Naive thymus-derived CD8-positive, alpha-beta T cell (primary cell): ENCODE results near the gene ZMIZ1. TPM values are rescaled to one million over a fixed set of nuclear protein-coding genes. Genes with fewer than 3 reads are reported as not detected.

Experiments used
- ATAC-seq, 2 donors: fragments of 150-1000 bp; cut with Tn5 transposase in 1 of 2; sonication (Bioruptor Pico), chemical (Tn5 transposase) in 1 of 2; 1 replicate in 1 of 2; 2 replicates in 1 of 2; pipeline ENCODE4 v1.10.0; 2021; ENCODE audit warnings: mild to moderate bottlenecking in 2 of 2, moderate library complexity in 2 of 2
- POLR2A ChIA-PET: fragments of 350-600 bp; sonication (Branson Sonifier 250); formaldehyde crosslinking; loops from one replicate; lab custom pipeline; 2021; ENCODE audit warnings: antibody characterized with exemption; lab: Charles Lee
- DNase-seq, 10 donors: peaks; one replicate each; pipeline versions ENCODE4 v3.0.0 to v3.0.0-alpha.2; 2020 to 2022
- H3K27ac Mint-ChIP-seq, 10 donors: one replicate each; pipeline ENCODE4 v1.8.0; 2020 to 2022; ENCODE audit warnings: mild to moderate bottlenecking in 10 of 10, mixed read lengths in 10 of 10, moderate library complexity in 4 of 10, inconsistent platforms in 1 of 10
- H3K27me3 Mint-ChIP-seq, 5 donors: one replicate each; pipeline ENCODE4 v1.8.0; 2021 to 2022; ENCODE audit warnings: mixed read lengths in 5 of 5
- H3K36me3 Mint-ChIP-seq, 3 donors: one replicate each; pipeline ENCODE4 v1.8.0; 2020 to 2022; ENCODE audit warnings: mixed read lengths in 3 of 3, mild to moderate bottlenecking in 2 of 3, inconsistent platforms in 1 of 3
- H3K4me1 Mint-ChIP-seq, 4 donors: one replicate each; pipeline ENCODE4 v1.8.0; 2021 to 2022; ENCODE audit warnings: mixed read lengths in 4 of 4
- H3K4me3 Mint-ChIP-seq, 10 donors: one replicate each; pipeline ENCODE4 v1.8.0; 2020 to 2022; ENCODE audit warnings: mild to moderate bottlenecking in 10 of 10, mixed read lengths in 10 of 10, moderate library complexity in 6 of 10, inconsistent platforms in 1 of 10
- H3K9me3 Mint-ChIP-seq, 9 donors: one replicate each; pipeline ENCODE4 v1.8.0; 2020 to 2022; ENCODE audit warnings: mixed read lengths in 9 of 9, mild to moderate bottlenecking in 3 of 9, inconsistent platforms in 1 of 9, moderate library complexity in 1 of 9
- polyA plus RNA-seq, 3 donors: library from polyadenylated mRNA; unstranded; fragments of 300-500 nt; fragmentation: Illumina TruSeq; gene quantifications; one replicate each; pipeline ENCODE4 v1.2.3, GENCODE V29; 2021
- total RNA-seq, 8 experiments: library from RNA in 2 of 8; stranded (reverse) in 2 of 8; gene quantifications; one replicate each; pipeline ENCODE4 v1.2.3 and lab custom pipeline; 2021 to 2026

Gene ZMIZ1
- total and polyA plus RNA-seq, 5 experiments from 2014 or later: 1.4 to 11.6 (median 2.7) TPM

DNA sequence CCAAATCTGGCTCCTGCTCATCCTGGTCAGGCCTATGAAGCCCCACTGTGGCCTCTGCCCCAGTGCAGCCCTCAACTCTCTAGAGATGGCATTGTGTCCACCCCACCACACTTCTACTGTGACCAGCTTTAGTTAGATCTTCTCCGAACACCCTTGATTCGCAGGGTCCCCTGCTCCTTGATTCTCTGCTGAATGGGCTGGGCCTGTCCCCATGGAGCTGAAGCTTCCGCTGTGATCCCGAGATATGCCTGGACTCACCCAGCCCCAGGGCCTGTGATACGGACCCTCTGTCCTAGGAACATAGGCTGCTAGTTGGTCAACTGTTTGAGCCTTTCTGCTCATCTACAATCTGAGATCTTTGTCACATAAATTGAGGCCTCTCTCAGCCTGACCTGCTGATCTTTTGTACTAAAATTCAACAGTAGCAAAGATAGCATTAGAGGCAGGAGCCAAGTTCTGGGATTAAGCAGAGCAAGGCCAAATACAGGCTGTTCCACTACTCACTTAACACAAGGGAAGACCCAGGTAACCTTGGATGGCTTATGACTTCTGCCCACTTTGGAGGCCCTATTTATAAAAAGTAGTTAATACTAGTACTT, 272.0 kb downstream of the ZMIZ1 start:
- H3K27ac Mint-ChIP-seq: peak overlapping the region in 4 of 10 donors; percentile 11 to 37 (median 16)
- DNase-seq (no peak), ATAC-seq (no peak)
- H3K9me3 Mint-ChIP-seq: no peaks in the 10 kb centered on the region
- POLR2A ChIA-PET: interaction anchor here (1.1 kb wide), 1 partner anchor 75 kb away, joined by 3 read pairs; no protein-coding TSS in a partner anchor
- peaks cover 0 to 14% (median 3%) of the 10 kb centered on the region in 4 donors for H3K4me1 Mint-ChIP-seq
- H3K27me3 Mint-ChIP-seq: no peaks in the 10 kb centered on the region
- H3K36me3 Mint-ChIP-seq: no peaks in the 10 kb centered on the region
- no peak overlapping the region for H3K4me3 Mint-ChIP-seq

GRCh38 chr10:79342295-79342761, 273.6 kb downstream of the ZMIZ1 start:
- Mint-ChIP-seq H3K27ac (peak overlapping the region in 2 of 10 donors; percentile 17 to 21), H3K9me3 (no peaks in the 10 kb centered on the region), H3K4me3 (no peak overlapping the region), H3K27me3 (no peaks in the 10 kb centered on the region), H3K36me3 (no peaks in the 10 kb centered on the region), H3K4me1 (peaks cover 0 to 12% (median 6%) of the 10 kb centered on the region in 4 donors)
- POLR2A ChIA-PET: interaction anchor here (6.4 kb wide), 1 partner anchor 20 kb away, joined by 41 read pairs; no protein-coding TSS in a partner anchor
- no peak for ATAC-seq
- DNase-seq: no peak

DNA sequence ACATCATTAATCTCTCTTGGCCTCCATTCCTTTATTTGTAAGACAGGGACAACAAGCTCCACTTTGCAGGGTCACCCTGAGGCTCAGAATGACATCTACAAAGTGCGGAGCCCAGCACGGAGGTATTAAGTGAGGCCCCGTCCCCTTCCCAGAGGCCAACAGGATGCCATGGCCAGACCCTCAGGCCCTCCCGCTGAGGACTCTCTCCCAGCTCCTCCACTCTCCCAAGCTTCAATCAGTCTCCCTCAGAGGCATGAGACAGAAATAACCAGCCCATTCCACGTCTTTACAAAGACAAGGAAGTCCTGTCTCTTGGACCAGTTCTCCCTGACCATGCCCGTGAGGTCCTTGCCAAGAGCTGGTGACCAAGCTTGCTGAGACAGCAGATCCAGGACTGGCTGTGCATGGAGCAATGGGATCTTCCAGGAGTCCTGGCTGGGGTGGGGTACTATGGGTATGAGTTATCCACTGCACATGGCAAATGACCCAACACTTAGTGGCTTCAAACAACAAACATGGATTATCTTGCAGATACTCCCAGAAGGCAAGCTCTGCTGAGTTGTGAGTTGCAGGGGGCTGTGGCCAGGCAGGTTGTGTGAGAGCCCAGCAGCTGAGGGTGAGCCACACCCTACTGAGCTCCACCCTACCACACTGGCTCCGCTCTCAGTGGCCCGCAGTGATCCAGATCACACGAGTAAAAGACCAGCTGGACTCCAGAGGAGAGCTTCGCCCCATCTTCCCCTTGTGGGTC, 274.2 kb downstream of the ZMIZ1 start:
- POLR2A ChIA-PET: interaction anchor here (6.4 kb wide), 1 partner anchor 21 kb away, joined by 41 read pairs; no protein-coding TSS in a partner anchor
- peaks cover 2 to 12% (median 6%) of the 10 kb centered on the region in 4 donors for H3K4me1 Mint-ChIP-seq
- H3K27ac Mint-ChIP-seq: no peak overlapping the region
- H3K36me3 Mint-ChIP-seq: no peaks in the 10 kb centered on the region
- no peaks in the 10 kb centered on the region for H3K27me3 Mint-ChIP-seq
- no peaks in the 10 kb centered on the region for H3K9me3 Mint-ChIP-seq
- H3K4me3 Mint-ChIP-seq: no peak overlapping the region
- DNase-seq: no peak
- ATAC-seq: no peak

GRCh38 chr10:79344502-79345195, 275.9 kb downstream of the ZMIZ1 start:
- no peak for DNase-seq
- peak overlapping the region in 4 of 10 donors; percentile 11 to 51 (median 28) for H3K27ac Mint-ChIP-seq

GRCh38 chr10:79345241-79346011, 276.7 kb downstream of the ZMIZ1 start:
- POLR2A ChIA-PET: interaction anchor here (0.8 to 6.4 kb wide), 3 partner anchors 14 to 103 kb away, joined by 4 to 41 read pairs (median 12); no protein-coding TSS in a partner anchor
- Mint-ChIP-seq H3K27me3 (no peaks in the 10 kb centered on the region), H3K4me3 (no peak overlapping the region), H3K4me1 (peaks cover 16 to 28% (median 24%) of the 10 kb centered on the region in 4 donors), H3K9me3 (no peaks in the 10 kb centered on the region), H3K36me3 (peaks cover 0 to 11% (median 7%) of the 10 kb centered on the region in 3 donors), H3K27ac (peak overlapping the region in 3 of 10 donors; percentile 11 to 43 (median 12))
- DNase-seq: no peak
- ATAC-seq: no peak

More at GRCh38 chr10:79344502-79345195, 275.9 kb downstream of the ZMIZ1 start:
- Mint-ChIP-seq H3K4me3 (no peak overlapping the region), H3K4me1 (peaks cover 16 to 28% (median 19%) of the 10 kb centered on the region in 4 donors), H3K27me3 (no peaks in the 10 kb centered on the region), H3K9me3 (no peaks in the 10 kb centered on the region), H3K36me3 (peaks cover 0 to 3% (median 2%) of the 10 kb centered on the region in 3 donors)
- POLR2A ChIA-PET: interaction anchor here (0.6 to 6.4 kb wide), 3 partner anchors 13 to 22 kb away, joined by 3 to 41 read pairs (median 4); no protein-coding TSS in a partner anchor
- no peak for ATAC-seq

DNA sequence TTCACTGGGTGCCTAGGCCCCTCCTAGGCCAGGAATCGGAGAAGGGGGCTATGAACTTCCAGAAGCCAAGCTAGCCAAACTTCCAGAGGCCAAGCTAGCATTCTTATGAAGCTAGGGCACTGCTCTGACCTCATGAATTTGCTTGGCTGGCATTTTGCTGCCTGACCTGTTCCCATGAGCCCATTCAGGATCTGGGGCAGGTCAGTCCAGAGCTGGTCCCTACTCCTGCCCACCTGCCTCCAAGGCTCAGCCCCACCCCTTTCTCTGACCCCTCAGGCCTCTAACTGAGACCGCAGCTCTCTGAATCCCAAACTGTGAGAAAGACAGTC, 277.2 kb downstream of the ZMIZ1 start:
- H3K36me3 Mint-ChIP-seq: peaks cover 0 to 16% (median 7%) of the 10 kb centered on the region in 3 donors
- peaks cover 13 to 28% (median 24%) of the 10 kb centered on the region in 4 donors for H3K4me1 Mint-ChIP-seq
- no peak for DNase-seq
- peak overlapping the region in 4 of 10 donors; percentile 18 to 48 (median 39) for H3K4me3 Mint-ChIP-seq
- no peak for ATAC-seq
- H3K9me3 Mint-ChIP-seq: no peaks in the 10 kb centered on the region
- H3K27ac Mint-ChIP-seq: peak overlapping the region in 2 of 10 donors; percentile 61 to 78
- no peaks in the 10 kb centered on the region for H3K27me3 Mint-ChIP-seq
- POLR2A ChIA-PET: interaction anchor here (3.2 to 6.4 kb wide), 2 partner anchors 24 to 104 kb away, joined by 12 to 41 read pairs; no protein-coding TSS in a partner anchor

GRCh38 chr10:79346388-79347225, 277.8 kb downstream of the ZMIZ1 start:
- POLR2A ChIA-PET: interaction anchor here (0.9 to 6.4 kb wide), 4 partner anchors 11 to 104 kb away, joined by 3 to 41 read pairs (median 11); no protein-coding TSS in a partner anchor
- Mint-ChIP-seq H3K9me3 (no peaks in the 10 kb centered on the region), H3K36me3 (peaks cover 0 to 17% (median 8%) of the 10 kb centered on the region in 3 donors), H3K27ac (peak overlapping the region in 3 of 10 donors; percentile 34 to 78 (median 61)), H3K4me1 (peaks cover 13 to 28% (median 25%) of the 10 kb centered on the region in 4 donors), H3K27me3 (no peaks in the 10 kb centered on the region), H3K4me3 (peak overlapping the region in 8 of 10 donors; percentile 8 to 85 (median 44))
- DNase-seq (peak in 3 of 10 donors; percentile 14 to 22 (median 19)), ATAC-seq (peak in 1 of 2 donors; percentile 31)

- DNase-seq (peak; percentile 82 to 93 (median 88)), ATAC-seq (peak; percentile 89 to 91)
- Mint-ChIP-seq H3K4me3 (peak within 1 kb of the TSS; percentile 73 to 90 (median 82)), H3K27ac (peak within 1 kb of the TSS; percentile 66 to 92 (median 89)), H3K27me3 (no peaks in the 10 kb centered on the region), H3K36me3 (peaks cover 0 to 25% (median 12%) of the 10 kb centered on the region in 3 donors), H3K4me1 (peaks cover 13 to 28% (median 25%) of the 10 kb centered on the region in 4 donors), H3K9me3 (no peaks in the 10 kb centered on the region)
- POLR2A ChIA-PET: interaction anchor here (0.9 to 6.4 kb wide), 6 partner anchors 11 to 105 kb away, joined by 3 to 41 read pairs (median 8); partner anchors contain the start of gene ZCCHC24
These were observed 278.6 kb downstream of the ZMIZ1 start, which contains the start of gene PPIF for GRCh38 chr10:79347226-79347893. Gene PPIF (plus strand): TSS chr10:79347469. CDS start chr10:79347549, 80 bp downstream.

DNA sequence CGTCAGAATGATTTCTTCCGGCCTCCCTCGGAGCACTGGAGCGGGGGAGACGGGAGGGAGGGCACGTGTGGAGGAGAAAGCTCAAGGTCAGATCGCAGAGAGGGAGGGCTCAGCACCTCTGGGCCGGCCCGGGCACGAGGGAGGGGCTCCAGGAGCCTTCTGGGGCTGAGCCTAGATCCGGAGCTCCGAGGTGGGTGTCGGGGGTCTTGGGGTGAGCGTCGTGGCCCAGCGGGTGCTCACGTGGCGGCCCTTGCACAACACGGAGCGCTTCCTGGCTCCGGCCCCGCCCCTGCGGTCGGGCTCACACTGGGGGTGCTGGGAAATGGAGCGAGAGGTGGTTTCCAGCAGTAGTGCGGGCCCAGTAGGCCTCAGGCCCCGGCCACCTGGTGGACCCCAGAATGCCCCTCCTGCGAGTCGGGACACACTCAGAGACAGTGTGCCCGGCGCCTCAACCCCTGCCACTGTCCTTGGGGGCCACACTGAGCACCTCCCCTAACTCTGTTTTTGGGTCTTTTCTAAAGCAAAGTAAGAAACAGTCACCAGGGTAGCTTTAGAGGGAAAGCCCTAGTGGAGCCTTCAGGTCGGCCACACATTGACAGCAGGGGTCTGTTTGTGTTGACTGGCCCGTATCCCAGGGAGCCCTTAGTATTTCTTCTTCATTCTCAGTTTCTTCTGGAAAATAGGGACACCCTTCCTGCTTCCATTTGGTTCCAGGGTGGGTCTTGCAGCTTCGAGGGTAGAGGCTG, 279.3 kb downstream of the ZMIZ1 start:
- Mint-ChIP-seq H3K27me3 (no peaks in the 10 kb centered on the region), H3K9me3 (no peaks in the 10 kb centered on the region), H3K36me3 (peaks cover 0 to 31% (median 18%) of the 10 kb centered on the region in 3 donors), H3K4me1 (peaks cover 12 to 28% (median 26%) of the 10 kb centered on the region in 4 donors), H3K27ac (peak overlapping the region; percentile 66 to 92 (median 89)), H3K4me3 (peak overlapping the region; percentile 73 to 90 (median 82))
- POLR2A ChIA-PET: interaction anchor here (0.6 to 6.4 kb wide), 6 partner anchors 10 to 106 kb away, joined by 3 to 41 read pairs (median 8); partner anchors contain the start of gene ZCCHC24
- DNase-seq: peak; percentile 40 to 74 (median 60)
- ATAC-seq: peak; percentile 54 to 64
